AG04450 (cell line): ENCODE data around the gene PTGFRN. TPM values are rescaled to one million over a fixed set of nuclear protein-coding genes. Genes with fewer than 3 reads are reported as not detected.

Experiments
- CTCF ChIA-PET: fragments of 300-600, 350-600 bp; formaldehyde crosslinking; extraction: SDS; loops from one replicate; lab custom pipeline; 2022; ENCODE audit warnings: antibody characterized with exemption, inconsistent platforms; lab: Charles Lee
- POLR2A ChIA-PET: fragments of 350-600 bp; formaldehyde crosslinking; extraction: SDS; loops from one replicate; lab custom pipeline; 2021; ENCODE audit warnings: antibody characterized with exemption, inconsistent platforms; lab: Yijun Ruan, JAX
- DNase-seq: peaks from one replicate; pipeline ENCODE4 v3.0.0-alpha.2; 2011; ENCODE audit warnings: low read depth, low spot score
- H3K27ac ChIP-seq: one replicate; pipeline ENCODE4 v1.5.1; 2012; ENCODE audit warnings: low read depth, low read length, control low read depth
- H3K27me3 ChIP-seq: one replicate; pipeline ENCODE4 v1.6.0; 2012; ENCODE audit warnings: low read length; ENCODE audit not compliant: control insufficient read depth, insufficient read depth
- H3K4me3 ChIP-seq: 2 replicates; pipeline ENCODE4 v1.5.1; 2011; ENCODE audit warnings: mild to moderate bottlenecking, low read depth, low read length, control low read depth
- H3K9me3 ChIP-seq: 2 replicates; pipeline ENCODE4 v1.5.1; 2012; ENCODE audit warnings: low read length; ENCODE audit not compliant: control insufficient read depth, insufficient read depth
- polyA plus RNA-seq: library from polyadenylated mRNA; depleted of rRNA; stranded (reverse); fragments of >200 nt; gene quantifications from 2 replicates; pipeline ENCODE4 v1.2.3, GENCODE V29; 2011
- TF ChIP-seq, protein P1 (sequence below): IDR thresholded peaks from 2 replicates; pipeline ENCODE4 v1.5.1; 2011; ENCODE audit warnings: low read depth, low read length, control low read depth, inconsistent platforms

Gene PTGFRN
- polyA plus RNA-seq, 1 experiment, result 0.46 TPM

DNA sequence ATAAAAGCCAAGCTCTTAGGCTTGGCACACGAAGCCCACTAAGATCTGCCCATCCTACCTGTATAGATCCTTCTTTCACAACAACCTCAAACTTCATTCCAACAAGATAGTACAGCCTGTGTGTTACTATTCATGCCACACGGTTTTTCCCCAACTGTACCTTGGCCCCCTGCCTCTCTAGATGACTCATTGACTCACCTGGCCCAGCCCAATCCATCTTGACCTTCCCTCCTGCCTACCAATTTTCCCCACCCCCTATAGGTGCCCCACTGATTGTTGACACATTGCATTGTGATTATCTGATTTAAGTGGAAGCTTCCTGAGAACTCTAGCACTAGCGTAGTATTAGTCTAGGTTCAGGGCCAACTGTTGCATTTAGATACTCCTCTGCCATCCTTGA is 89.9 kb downstream of the PTGFRN start:
- Histone ChIP-seq H3K27ac (no peak overlapping the region), H3K27me3 (no peaks in the 10 kb centered on the region), H3K4me3 (no peak overlapping the region), H3K9me3 (no peaks in the 10 kb centered on the region)
- CTCF ChIA-PET, result no interaction called here
- POLR2A ChIA-PET, result no interaction called here
- no peak for DNase-seq
- TF ChIP-seq, protein P1, sequence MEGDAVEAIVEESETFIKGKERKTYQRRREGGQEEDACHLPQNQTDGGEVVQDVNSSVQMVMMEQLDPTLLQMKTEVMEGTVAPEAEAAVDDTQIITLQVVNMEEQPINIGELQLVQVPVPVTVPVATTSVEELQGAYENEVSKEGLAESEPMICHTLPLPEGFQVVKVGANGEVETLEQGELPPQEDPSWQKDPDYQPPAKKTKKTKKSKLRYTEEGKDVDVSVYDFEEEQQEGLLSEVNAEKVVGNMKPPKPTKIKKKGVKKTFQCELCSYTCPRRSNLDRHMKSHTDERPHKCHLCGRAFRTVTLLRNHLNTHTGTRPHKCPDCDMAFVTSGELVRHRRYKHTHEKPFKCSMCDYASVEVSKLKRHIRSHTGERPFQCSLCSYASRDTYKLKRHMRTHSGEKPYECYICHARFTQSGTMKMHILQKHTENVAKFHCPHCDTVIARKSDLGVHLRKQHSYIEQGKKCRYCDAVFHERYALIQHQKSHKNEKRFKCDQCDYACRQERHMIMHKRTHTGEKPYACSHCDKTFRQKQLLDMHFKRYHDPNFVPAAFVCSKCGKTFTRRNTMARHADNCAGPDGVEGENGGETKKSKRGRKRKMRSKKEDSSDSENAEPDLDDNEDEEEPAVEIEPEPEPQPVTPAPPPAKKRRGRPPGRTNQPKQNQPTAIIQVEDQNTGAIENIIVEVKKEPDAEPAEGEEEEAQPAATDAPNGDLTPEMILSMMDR, result no peak

DNA sequence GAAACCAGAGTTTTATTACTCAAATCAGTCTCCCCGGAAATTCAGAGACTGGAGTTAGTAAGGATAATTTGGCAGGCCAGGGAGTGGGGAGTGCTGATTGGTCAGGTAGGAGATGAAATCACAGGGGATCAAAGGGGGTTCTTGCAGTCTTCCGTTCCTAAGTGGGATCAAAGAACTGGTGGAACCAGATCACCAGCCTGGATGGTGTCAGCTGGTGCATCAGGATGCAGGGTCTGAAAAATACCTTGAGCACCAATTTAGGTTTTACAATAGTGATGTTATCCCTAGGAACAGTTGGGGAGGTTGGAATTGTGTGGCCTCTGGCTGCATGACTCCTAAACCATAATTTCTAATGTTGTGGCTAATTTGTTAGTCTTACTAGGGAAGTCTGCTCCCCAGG is 90.4 kb downstream of the PTGFRN start:
- no peak overlapping the region for H3K27ac ChIP-seq
- ChIA-PET CTCF (no interaction called here), POLR2A (no interaction called here)
- no peaks in the 10 kb centered on the region for H3K27me3 ChIP-seq
- no peak for DNase-seq
- TF ChIP-seq, protein P1, result no peak
- no peak overlapping the region for H3K4me3 ChIP-seq
- H3K9me3 ChIP-seq, result no peaks in the 10 kb centered on the region

DNA sequence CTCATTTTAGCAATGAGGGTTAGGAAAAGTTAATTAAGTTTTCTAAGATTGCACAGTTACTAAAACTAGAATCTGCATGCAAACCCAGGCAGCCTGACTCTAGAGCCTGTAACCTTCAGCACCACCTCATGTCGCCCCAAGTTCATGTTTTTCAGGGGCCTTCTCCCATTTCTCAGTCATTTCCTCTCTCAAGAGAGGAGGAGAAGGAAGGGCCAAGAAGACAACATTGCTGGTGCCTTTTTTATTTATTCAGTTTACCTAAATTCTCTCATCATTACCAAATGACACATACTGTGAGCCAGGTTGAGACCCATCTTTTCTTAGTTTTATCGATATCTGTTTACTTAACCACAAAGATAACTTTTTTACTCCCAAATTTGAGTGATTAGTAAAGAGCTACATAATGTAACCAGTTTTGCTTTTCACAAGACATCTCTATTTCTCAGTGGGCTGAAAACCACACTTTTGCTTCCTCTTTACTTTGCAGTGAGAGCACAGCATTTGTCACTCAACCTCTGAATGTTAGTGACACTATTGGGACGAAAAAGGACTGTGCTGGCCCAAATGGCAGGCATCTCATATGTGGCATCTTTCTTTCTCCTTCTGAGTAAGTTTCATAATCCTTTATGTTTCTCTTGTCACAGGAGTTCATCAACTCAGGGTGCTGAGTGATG is 91.7 kb downstream of the PTGFRN start, which contains the start of gene CD101:
CD101 (plus strand) TSS at position 507 of the 674 bp plus-strand sequence; CDS start at position 565, 58 bp downstream.
- Histone ChIP-seq H3K27ac (no peak within 1 kb of the TSS), H3K4me3 (no peak within 1 kb of the TSS), H3K27me3 (no peaks in the 10 kb centered on the region), H3K9me3 (no peaks in the 10 kb centered on the region)
- CTCF ChIA-PET, result no interaction called here
- TF ChIP-seq, protein P1, result no peak
- no peak for DNase-seq
- POLR2A ChIA-PET, result no interaction called here

DNA sequence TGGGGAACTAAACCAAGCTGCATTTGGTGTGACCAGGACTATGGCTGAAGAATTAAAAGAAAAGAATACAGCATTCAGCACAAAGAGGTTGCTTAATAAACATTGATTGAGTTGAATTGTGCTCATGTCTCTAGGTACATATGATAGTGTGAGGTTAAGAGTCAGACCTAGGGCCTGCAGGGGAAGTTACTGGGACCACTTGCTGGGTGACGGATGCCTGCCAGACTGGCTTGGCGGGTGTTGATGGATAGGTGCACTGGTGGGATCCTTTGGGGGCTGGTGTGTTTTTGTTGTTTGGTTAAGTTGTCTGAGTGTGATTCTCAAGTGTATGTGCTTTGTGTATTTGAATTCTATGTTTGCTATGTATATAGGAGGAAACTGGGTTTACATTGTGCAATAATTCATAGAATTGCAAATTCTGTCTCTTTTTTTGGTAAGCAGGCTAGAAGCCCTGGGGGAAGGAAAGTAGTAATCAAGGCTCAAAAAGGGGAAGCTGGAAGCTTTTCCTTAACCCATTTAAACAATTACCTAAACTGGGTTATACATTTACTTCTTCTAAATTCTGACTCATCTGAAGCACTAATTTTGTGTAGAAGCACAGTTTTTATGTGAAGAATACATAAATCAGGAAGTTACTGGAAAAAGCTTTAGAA is 93.6 kb downstream of the PTGFRN start:
- TF ChIP-seq, protein P1, result no peak
- Histone ChIP-seq H3K27me3 (no peaks in the 10 kb centered on the region), H3K9me3 (no peaks in the 10 kb centered on the region), H3K4me3 (no peak overlapping the region), H3K27ac (no peak overlapping the region)
- CTCF ChIA-PET, result no interaction called here
- no peak for DNase-seq
- POLR2A ChIA-PET, result no interaction called here

DNA sequence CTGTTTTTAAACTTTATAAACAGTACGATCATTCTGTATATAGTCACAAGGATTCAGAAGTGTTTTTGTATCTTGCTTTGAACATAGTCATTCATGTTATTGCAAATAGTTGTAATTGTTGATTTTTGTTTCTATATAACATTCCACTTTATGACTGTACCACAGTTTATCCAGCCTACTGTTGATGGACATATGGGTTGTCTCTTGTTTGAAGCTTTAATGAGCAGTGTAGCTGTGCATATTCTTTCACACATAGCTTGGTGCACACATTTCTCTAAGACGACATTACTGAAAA is 98.0 kb downstream of the PTGFRN start:
- CTCF ChIA-PET, result no interaction called here
- H3K27me3 ChIP-seq, result no peaks in the 10 kb centered on the region
- H3K9me3 ChIP-seq, result no peaks in the 10 kb centered on the region
- TF ChIP-seq, protein P1, result no peak
- no peak overlapping the region for H3K27ac ChIP-seq
- H3K4me3 ChIP-seq, result no peak overlapping the region
- POLR2A ChIA-PET, result no interaction called here
- no peak for DNase-seq
